Measurements from ENCODE around the gene CAPN6. TPM values are rescaled to one million over a fixed set of nuclear protein-coding genes. Genes with fewer than 3 reads are reported as not detected.
A peak's percentile ranks its signal among the peaks of the same experiment; 100 is the strongest.

The CAPN6 gene
- total and polyA plus RNA-seq, 2 donors (not counting 1 experiment from before 2014, with no cell fraction given), result not detected

DNA sequence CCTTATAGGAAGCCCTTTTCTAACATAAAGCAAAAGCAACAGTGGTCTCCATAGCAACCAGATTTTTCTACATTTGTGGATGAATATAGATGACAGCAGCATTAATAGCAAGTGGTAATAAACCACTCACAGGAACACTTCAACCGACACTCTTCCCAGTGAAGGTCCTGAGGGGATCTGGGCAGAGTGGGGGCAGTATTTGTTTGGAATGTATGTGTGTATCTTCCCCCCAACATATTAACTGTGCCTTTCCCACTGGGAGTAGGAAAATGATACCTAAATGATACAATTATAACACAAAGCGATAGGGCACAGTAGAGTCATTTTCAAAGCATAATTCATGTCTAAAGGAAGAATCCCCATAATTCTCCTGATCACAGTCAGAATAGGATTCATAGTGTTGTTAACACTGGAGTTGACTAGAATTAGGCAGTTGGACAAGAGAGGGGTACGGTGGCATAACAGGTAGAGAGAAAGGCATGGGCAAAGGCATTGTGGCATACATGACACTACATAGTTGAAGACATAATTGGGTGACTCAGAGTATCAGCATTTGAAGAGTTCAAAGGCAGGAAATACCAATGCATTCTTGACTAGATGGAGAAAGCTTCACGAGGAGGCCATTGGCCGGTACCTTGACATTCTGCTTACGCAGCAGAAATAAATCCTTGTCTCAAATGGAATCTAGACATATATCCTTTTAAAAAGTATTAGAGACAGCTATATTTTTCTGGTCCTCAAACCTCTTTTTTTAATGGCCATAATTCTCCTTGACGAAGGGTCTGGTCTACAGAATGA, 15.2 kb downstream of the CAPN6 start:
- DNase-seq (ENCODE audit: low read depth in 2 of 2), result peak in 1 of 2 donors; percentile 26
- H3K79me2 ChIP-seq (ENCODE audit: control insufficient read depth, insufficient read depth, low read length), result no peaks in the 10 kb centered on the region

DNA sequence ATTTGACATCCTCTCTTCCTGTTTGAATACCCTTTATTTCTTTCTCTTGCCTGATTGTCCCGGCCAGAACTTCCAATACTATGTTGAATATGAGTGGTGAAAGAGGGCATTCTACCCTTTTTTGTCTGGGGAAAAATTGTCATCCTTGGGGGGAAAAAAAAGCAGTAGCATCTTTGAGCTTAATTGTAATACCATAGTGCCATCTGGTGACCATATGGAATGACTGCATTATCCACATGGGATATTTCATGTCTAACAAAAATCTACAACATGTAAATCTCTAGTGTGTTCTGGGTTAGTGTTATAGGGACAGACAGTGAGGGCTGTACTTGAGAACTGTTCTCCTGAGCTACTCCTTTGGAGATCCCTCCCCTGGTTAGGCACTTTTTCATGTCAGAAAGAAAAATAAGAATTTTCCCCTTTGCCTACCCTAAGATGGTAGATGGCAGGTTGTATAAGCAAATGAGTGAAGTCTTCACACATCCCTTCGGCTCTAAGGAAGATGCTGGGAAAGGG, 26.0 kb downstream of the CAPN6 start:
- H3K4me1 ChIP-seq (ENCODE audit: control insufficient read depth, extremely low read depth, insufficient read depth, low read length), result no peaks in the 10 kb centered on the region
- H2AFZ ChIP-seq (ENCODE audit: low read length), result no peak overlapping the region
- no peak overlapping the region for H3K4me3 ChIP-seq (replicated peaks in 1 of 4; ENCODE audit: control extremely low read depth in 1 of 4, insufficient read depth in 1 of 4, low read depth in 3 of 4, low read length in 4 of 4)
- no peaks in the 10 kb centered on the region for H3K79me2 ChIP-seq (ENCODE audit: control insufficient read depth, insufficient read depth, low read length)
- TF ChIP-seq, protein P1, sequence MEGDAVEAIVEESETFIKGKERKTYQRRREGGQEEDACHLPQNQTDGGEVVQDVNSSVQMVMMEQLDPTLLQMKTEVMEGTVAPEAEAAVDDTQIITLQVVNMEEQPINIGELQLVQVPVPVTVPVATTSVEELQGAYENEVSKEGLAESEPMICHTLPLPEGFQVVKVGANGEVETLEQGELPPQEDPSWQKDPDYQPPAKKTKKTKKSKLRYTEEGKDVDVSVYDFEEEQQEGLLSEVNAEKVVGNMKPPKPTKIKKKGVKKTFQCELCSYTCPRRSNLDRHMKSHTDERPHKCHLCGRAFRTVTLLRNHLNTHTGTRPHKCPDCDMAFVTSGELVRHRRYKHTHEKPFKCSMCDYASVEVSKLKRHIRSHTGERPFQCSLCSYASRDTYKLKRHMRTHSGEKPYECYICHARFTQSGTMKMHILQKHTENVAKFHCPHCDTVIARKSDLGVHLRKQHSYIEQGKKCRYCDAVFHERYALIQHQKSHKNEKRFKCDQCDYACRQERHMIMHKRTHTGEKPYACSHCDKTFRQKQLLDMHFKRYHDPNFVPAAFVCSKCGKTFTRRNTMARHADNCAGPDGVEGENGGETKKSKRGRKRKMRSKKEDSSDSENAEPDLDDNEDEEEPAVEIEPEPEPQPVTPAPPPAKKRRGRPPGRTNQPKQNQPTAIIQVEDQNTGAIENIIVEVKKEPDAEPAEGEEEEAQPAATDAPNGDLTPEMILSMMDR (conservative IDR thresholded peaks at IDR 0.05 in 1 of 2, IDR thresholded peaks at IDR 0.05 in 1 of 2; ENCODE audit: low read depth in 1 of 2, low read length in 2 of 2), result peak; percentile 27 to 29
- TF ChIP-seq EZH2 (IDR thresholded peaks at IDR 0.05; ENCODE audit: low read length, missing control alignments), result no peak
- H4K20me1 ChIP-seq (ENCODE audit: control insufficient read depth, extremely low read depth, insufficient read depth, low read length), result no peaks in the 10 kb centered on the region
- H3K27me3 ChIP-seq (ENCODE audit: control insufficient read depth, insufficient read depth, low read length), result no peaks in the 10 kb centered on the region
- no peaks in the 10 kb centered on the region for H3K9me3 ChIP-seq (ENCODE audit: control insufficient read depth, insufficient read depth, low read depth, low read length)
- H3K36me3 ChIP-seq (ENCODE audit: control insufficient read depth, insufficient read depth, low read length), result no peaks in the 10 kb centered on the region
- H3K4me2 ChIP-seq (ENCODE audit: extremely low read depth, insufficient read depth, low read length), result no peak overlapping the region
- H3K9ac ChIP-seq (ENCODE audit: insufficient read depth, low read length), result no peak overlapping the region
- peak; percentile 1 to 12 for DNase-seq (ENCODE audit: low read depth in 2 of 2)
- no peak overlapping the region for H3K27ac ChIP-seq (ENCODE audit: insufficient read depth, low read length)

More for the DNA sequence above, 15.2 kb downstream of the CAPN6 start:
- Histone ChIP-seq H4K20me1 (ENCODE audit: control insufficient read depth, extremely low read depth, insufficient read depth, low read length) (no peaks in the 10 kb centered on the region), H3K4me3 (replicated peaks in 1 of 4; ENCODE audit: control extremely low read depth in 1 of 4, insufficient read depth in 1 of 4, low read depth in 3 of 4, low read length in 4 of 4) (no peak overlapping the region), H3K9ac (ENCODE audit: insufficient read depth, low read length) (no peak overlapping the region), H3K27me3 (ENCODE audit: control insufficient read depth, insufficient read depth, low read length) (no peaks in the 10 kb centered on the region), H2AFZ (ENCODE audit: low read length) (no peak overlapping the region), H3K36me3 (ENCODE audit: control insufficient read depth, insufficient read depth, low read length) (no peaks in the 10 kb centered on the region), H3K4me2 (ENCODE audit: extremely low read depth, insufficient read depth, low read length) (no peak overlapping the region), H3K4me1 (ENCODE audit: control insufficient read depth, extremely low read depth, insufficient read depth, low read length) (no peaks in the 10 kb centered on the region), H3K9me3 (ENCODE audit: control insufficient read depth, insufficient read depth, low read depth, low read length) (no peaks in the 10 kb centered on the region), H3K27ac (ENCODE audit: insufficient read depth, low read length) (no peak overlapping the region)
- TF ChIP-seq, protein P1 (conservative IDR thresholded peaks at IDR 0.05 in 1 of 2, IDR thresholded peaks at IDR 0.05 in 1 of 2; ENCODE audit: low read depth in 1 of 2, low read length in 2 of 2), result no peak
- no peak for TF ChIP-seq EZH2 (IDR thresholded peaks at IDR 0.05; ENCODE audit: low read length, missing control alignments)

DNA sequence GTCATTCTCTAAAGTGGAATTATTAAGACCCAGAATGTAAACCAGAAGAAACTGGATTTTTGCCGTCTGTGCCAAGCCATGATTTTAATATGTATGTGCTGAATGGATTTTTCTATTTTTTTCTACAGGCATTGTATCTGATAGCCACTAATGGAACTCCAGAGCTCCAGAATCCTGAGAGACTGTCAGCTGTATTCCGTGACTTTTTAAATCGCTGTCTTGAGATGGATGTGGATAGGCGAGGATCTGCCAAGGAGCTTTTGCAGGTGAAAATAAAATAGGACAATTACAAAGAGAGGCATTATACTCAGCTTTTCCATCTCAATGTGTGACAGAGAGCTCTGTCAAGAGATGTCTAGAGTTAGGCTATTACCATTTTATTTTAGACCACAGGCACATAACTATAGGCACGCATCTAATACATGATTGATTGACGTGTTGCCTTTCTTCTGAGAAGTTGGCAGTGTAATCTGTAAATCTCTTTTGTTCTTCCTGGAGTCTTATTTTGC, 53.9 kb downstream of the CAPN6 start:
- Histone ChIP-seq H4K20me1 (ENCODE audit: control insufficient read depth, extremely low read depth, insufficient read depth, low read length) (no peaks in the 10 kb centered on the region), H3K79me2 (ENCODE audit: control insufficient read depth, insufficient read depth, low read length) (no peaks in the 10 kb centered on the region), H3K9ac (ENCODE audit: insufficient read depth, low read length) (no peak overlapping the region), H2AFZ (ENCODE audit: low read length) (no peak overlapping the region), H3K27me3 (ENCODE audit: control insufficient read depth, insufficient read depth, low read length) (no peaks in the 10 kb centered on the region), H3K36me3 (ENCODE audit: control insufficient read depth, insufficient read depth, low read length) (no peaks in the 10 kb centered on the region), H3K4me3 (replicated peaks in 1 of 4; ENCODE audit: control extremely low read depth in 1 of 4, insufficient read depth in 1 of 4, low read depth in 3 of 4, low read length in 4 of 4) (no peak overlapping the region), H3K27ac (ENCODE audit: insufficient read depth, low read length) (no peak overlapping the region), H3K9me3 (ENCODE audit: control insufficient read depth, insufficient read depth, low read depth, low read length) (no peaks in the 10 kb centered on the region), H3K4me1 (ENCODE audit: control insufficient read depth, extremely low read depth, insufficient read depth, low read length) (no peaks in the 10 kb centered on the region), H3K4me2 (ENCODE audit: extremely low read depth, insufficient read depth, low read length) (no peak overlapping the region)
- no peak for TF ChIP-seq EZH2 (IDR thresholded peaks at IDR 0.05; ENCODE audit: low read length, missing control alignments)
- TF ChIP-seq, protein P1 (conservative IDR thresholded peaks at IDR 0.05 in 1 of 2, IDR thresholded peaks at IDR 0.05 in 1 of 2; ENCODE audit: low read depth in 1 of 2, low read length in 2 of 2), result no peak
- DNase-seq (ENCODE audit: low read depth in 2 of 2), result no peak
